HepG2 (cell line): ENCODE results near the gene AGPAT2.

Source experiments
- CTCF ChIP-seq: sonication (generic); formaldehyde crosslinking; IDR thresholded peaks from 2 replicates; pipeline ENCODE4 v1.5.0; 2020; ENCODE audit warnings: mild to moderate bottlenecking, missing genetic modification reagents, moderate library complexity
- EZH2 ChIP-seq: conservative IDR thresholded peaks from 2 replicates; pipeline ENCODE4 v1.6.1; 2012; ENCODE audit warnings: mild to moderate bottlenecking, low read depth, low read length, moderate library complexity
- POLR2AphosphoS5 ChIP-seq: IDR thresholded peaks from 2 replicates; pipeline ENCODE4 v1.6.1; 2012; ENCODE audit warnings: low read depth, low read length
- SP2 ChIP-seq: sonication (generic); formaldehyde crosslinking; IDR thresholded peaks from 2 replicates; pipeline ENCODE4 v1.5.1; 2020; ENCODE audit warnings: mild to moderate bottlenecking, missing genetic modification reagents
- SRF ChIP-seq: IDR thresholded peaks from 2 replicates; pipeline ENCODE4 v1.6.1; 2011; ENCODE audit warnings: mild to moderate bottlenecking, low read depth, low read length, moderate library complexity
- TCF12 ChIP-seq, 2 experiments: fragments of 450-650 bp in 1 of 2; sonication (generic) in 1 of 2; formaldehyde crosslinking in 1 of 2; IDR thresholded peaks; 2 replicates each; pipeline versions ENCODE4 v1.6.1 to v1.8.0; 2017 to 2022; ENCODE audit warnings: antibody characterized with exemption in 1 of 2, mild to moderate bottlenecking in 1 of 2, missing genetic modification reagents in 1 of 2, moderate library complexity in 1 of 2
- ZNF740 ChIP-seq: sonication (generic); formaldehyde crosslinking; IDR thresholded peaks from 2 replicates; pipeline ENCODE4 v1.4.0; 2020; ENCODE audit warnings: missing genetic modification reagents
- TF ChIP-seq, protein P1 (sequence below): sonication (generic); formaldehyde crosslinking; conservative IDR thresholded peaks from 2 replicates; pipeline ENCODE4 v1.4.0; 2020; ENCODE audit warnings: missing genetic modification reagents
- TF ChIP-seq, protein P2 (sequence below): IDR thresholded peaks from 2 replicates; pipeline ENCODE4 v1.6.1; 2012; ENCODE audit warnings: inconsistent platforms

- no peak for TF ChIP-seq POLR2AphosphoS5
- TF ChIP-seq, protein P1, sequence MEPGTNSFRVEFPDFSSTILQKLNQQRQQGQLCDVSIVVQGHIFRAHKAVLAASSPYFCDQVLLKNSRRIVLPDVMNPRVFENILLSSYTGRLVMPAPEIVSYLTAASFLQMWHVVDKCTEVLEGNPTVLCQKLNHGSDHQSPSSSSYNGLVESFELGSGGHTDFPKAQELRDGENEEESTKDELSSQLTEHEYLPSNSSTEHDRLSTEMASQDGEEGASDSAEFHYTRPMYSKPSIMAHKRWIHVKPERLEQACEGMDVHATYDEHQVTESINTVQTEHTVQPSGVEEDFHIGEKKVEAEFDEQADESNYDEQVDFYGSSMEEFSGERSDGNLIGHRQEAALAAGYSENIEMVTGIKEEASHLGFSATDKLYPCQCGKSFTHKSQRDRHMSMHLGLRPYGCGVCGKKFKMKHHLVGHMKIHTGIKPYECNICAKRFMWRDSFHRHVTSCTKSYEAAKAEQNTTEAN (CRISPR knock-in tag), result no peak
- TF ChIP-seq EZH2, result no peak
- TF ChIP-seq TCF12 (IDR thresholded peaks at IDR 0.05), result no peak
- TF ChIP-seq TCF12 (CRISPR knock-in tag; IDR thresholded peaks at IDR 0.05), result no peak
- TF ChIP-seq, protein P2, sequence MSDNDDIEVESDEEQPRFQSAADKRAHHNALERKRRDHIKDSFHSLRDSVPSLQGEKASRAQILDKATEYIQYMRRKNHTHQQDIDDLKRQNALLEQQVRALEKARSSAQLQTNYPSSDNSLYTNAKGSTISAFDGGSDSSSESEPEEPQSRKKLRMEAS, result no peak
- no peak for TF ChIP-seq CTCF (CRISPR knock-in tag)
- no peak for TF ChIP-seq SP2 (CRISPR knock-in tag)
- no peak for TF ChIP-seq SRF
- no peak for TF ChIP-seq ZNF740 (CRISPR knock-in tag)
Observed at GRCh38 chr9:136690806-136691261, 3.6 kb upstream of the AGPAT2 start.
